Glutamatergic neuron (in vitro differentiated cells): ENCODE results near the gene LDLRAD3. TPM values are rescaled to one million over a fixed set of nuclear protein-coding genes. Genes with fewer than 3 reads are reported as not detected.

Experiments
- DNase-seq: peaks from one replicate; pipeline ENCODE4 v3.0.0; 2022
- H3K27ac Mint-ChIP-seq: one replicate; pipeline ENCODE4 v1.8.0; 2020; ENCODE audit warnings: mild to moderate bottlenecking, mixed read lengths, inconsistent platforms; ENCODE audit not compliant: unreplicated experiment
- H3K27me3 Mint-ChIP-seq: one replicate; pipeline ENCODE4 v1.8.0; 2020; ENCODE audit warnings: mild to moderate bottlenecking, moderate library complexity, mixed read lengths, inconsistent platforms; ENCODE audit not compliant: unreplicated experiment
- H3K36me3 Mint-ChIP-seq: one replicate; pipeline ENCODE4 v1.8.0; 2020; ENCODE audit warnings: mild to moderate bottlenecking, mixed read lengths, inconsistent platforms; ENCODE audit not compliant: unreplicated experiment
- H3K4me1 Mint-ChIP-seq: one replicate; pipeline ENCODE4 v1.8.0; 2020; ENCODE audit warnings: mild to moderate bottlenecking, low read depth, mixed read lengths, inconsistent platforms; ENCODE audit not compliant: unreplicated experiment
- H3K4me3 Mint-ChIP-seq: one replicate; pipeline ENCODE4 v1.8.0; 2020; ENCODE audit warnings: mild to moderate bottlenecking, mixed read lengths, inconsistent platforms; ENCODE audit not compliant: unreplicated experiment
- H3K9me3 Mint-ChIP-seq: one replicate; pipeline ENCODE4 v1.8.0; 2020; ENCODE audit warnings: mild to moderate bottlenecking, moderate library complexity, mixed read lengths, inconsistent platforms; ENCODE audit not compliant: unreplicated experiment
- CTCF ChIP-seq: fragments of 200-600 bp; sonication (generic); IDR thresholded peaks from one replicate; pipeline ENCODE4 v1.5.0; 2021; ENCODE audit not compliant: partially characterized antibody, unreplicated experiment
- total RNA-seq: library from RNA; stranded (reverse); fragmentation: NEBNext Ultra II Directional; extraction: Animal tissue kit (Norgen Biotek cat#: 25700); gene quantifications from one replicate; pipeline ENCODE4 v1.2.1, GENCODE V29; 2021; ENCODE audit not compliant: unreplicated experiment

Gene LDLRAD3
- total RNA-seq, 1 donor from 2014 or later: 59.9 TPM

DNA sequence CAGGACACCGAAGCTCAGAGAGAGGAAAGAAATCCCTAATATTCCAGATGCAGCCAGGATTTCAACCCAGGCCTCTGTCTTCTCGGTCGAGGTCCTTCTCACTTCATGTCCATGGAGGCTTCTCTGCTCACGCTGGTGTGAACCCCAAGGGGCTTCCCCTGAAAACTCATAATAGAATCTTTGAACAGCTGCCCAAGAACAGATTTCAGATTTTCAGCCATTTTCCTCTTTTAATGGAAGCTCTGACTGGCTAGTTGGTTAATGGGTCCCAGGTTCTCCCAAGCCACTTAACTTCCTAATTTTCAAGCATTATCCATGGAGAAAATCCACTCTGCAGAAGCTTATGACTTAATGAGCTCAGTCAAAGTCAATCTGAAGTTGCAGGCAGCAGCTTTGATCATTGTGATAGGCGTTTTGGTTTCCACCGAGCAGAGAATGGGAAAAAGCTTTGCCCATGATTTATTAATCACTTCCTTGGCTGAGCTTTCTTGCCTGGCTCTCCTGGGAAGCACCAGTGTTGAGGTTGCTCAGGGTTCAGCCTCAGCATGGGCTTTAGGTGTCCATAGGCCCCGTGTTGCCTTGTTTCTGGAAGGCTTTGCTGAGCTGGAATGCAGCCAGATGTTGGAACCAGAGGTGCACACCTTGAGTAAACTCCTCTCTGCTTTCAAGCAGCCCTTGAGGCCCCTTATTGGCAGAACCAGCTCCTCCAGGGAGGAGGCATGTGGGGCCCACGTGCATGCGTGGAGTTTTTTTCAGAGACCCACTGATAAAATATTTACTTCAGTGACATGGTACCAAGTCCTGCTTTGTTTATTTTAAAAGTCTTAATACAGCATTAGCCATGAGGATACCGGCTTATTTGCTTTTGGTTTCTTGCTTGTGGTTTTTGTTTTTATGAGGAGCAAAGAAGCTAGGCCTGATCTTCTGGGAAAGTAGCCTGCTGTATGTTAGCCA, 25.5 kb downstream of the LDLRAD3 start:
- TF ChIP-seq CTCF: no peak
- peak; percentile 54 for DNase-seq
- peak overlapping the region; percentile 97 for H3K27ac Mint-ChIP-seq
- peaks cover 15% of the 10 kb centered on the region for H3K9me3 Mint-ChIP-seq
- peaks cover 5% of the 10 kb centered on the region for H3K27me3 Mint-ChIP-seq
- peaks cover 53% of the 10 kb centered on the region for H3K4me1 Mint-ChIP-seq
- peak overlapping the region; percentile 77 for H3K4me3 Mint-ChIP-seq
- H3K36me3 Mint-ChIP-seq: peaks cover 9% of the 10 kb centered on the region

- DNase-seq: no peak
- Mint-ChIP-seq H3K27me3 (peaks cover 5% of the 10 kb centered on the region), H3K36me3 (peaks cover 19% of the 10 kb centered on the region), H3K4me3 (no peak overlapping the region), H3K4me1 (peaks cover 50% of the 10 kb centered on the region), H3K27ac (peak overlapping the region; percentile 97), H3K9me3 (peaks cover 15% of the 10 kb centered on the region)
- TF ChIP-seq CTCF: no peak
Measured at GRCh38 chr11:35970445-35970844, 26.6 kb downstream of the LDLRAD3 start.

GRCh38 chr11:35971841-35972422, 28.1 kb downstream of the LDLRAD3 start:
- Mint-ChIP-seq H3K9me3 (peaks cover 15% of the 10 kb centered on the region), H3K4me3 (no peak overlapping the region), H3K27me3 (peaks cover 8% of the 10 kb centered on the region), H3K27ac (no peak overlapping the region), H3K4me1 (peaks cover 46% of the 10 kb centered on the region), H3K36me3 (peaks cover 31% of the 10 kb centered on the region)
- no peak for DNase-seq
- no peak for TF ChIP-seq CTCF

- Mint-ChIP-seq H3K4me3 (no peak overlapping the region), H3K27me3 (peaks cover 6% of the 10 kb centered on the region), H3K36me3 (peaks cover 32% of the 10 kb centered on the region), H3K4me1 (peaks cover 31% of the 10 kb centered on the region), H3K9me3 (peaks cover 15% of the 10 kb centered on the region), H3K27ac (no peak overlapping the region)
- TF ChIP-seq CTCF: no peak
- DNase-seq: no peak
Measured at GRCh38 chr11:35974882-35975589, 31.2 kb downstream of the LDLRAD3 start.
